GM12878 (cell line): ENCODE data around the gene RAB21. TPM values are rescaled to one million over a fixed set of nuclear protein-coding genes. Genes with fewer than 3 reads are reported as not detected.

Source experiments
- ATAC-seq: fragments of 200-7000 bp; cut with Tn5 transposase; 3 replicates; pipeline ENCODE4 v1.9.1; 2020; ENCODE audit warnings: mild to moderate bottlenecking, moderate library complexity
- BruUV-seq: library from RNA; stranded (reverse); fragments of 400-500 nt; replicated peaks from 2 replicates; lab custom pipeline; 2021; lab: Mats Ljungman, UMichigan
- CTCF ChIA-PET: fragments of 300-600 bp; sonication (Branson Sonifier 250); formaldehyde crosslinking; extraction: SDS; loops from one replicate; lab custom pipeline; 2021; ENCODE audit warnings: inconsistent platforms; lab: Yijun Ruan, JAX
- POLR2A ChIA-PET: fragments of 350-600 bp; formaldehyde crosslinking; extraction: SDS; loops from one replicate; lab custom pipeline; 2021; ENCODE audit warnings: inconsistent platforms; lab: Charles Lee
- RAD21 ChIA-PET: fragments of 300-600 bp; sonication (Branson Sonifier 250); formaldehyde crosslinking; loops from one replicate; lab custom pipeline; 2023; ENCODE audit warnings: antibody characterized with exemption; ENCODE audit not compliant: unreplicated experiment; lab: Charles Lee
- SMC1A ChIA-PET: fragments of 300-600 bp; sonication (Branson Sonifier 250); formaldehyde crosslinking; loops from one replicate; lab custom pipeline; 2023; ENCODE audit not compliant: unreplicated experiment, uncharacterized antibody; lab: Charles Lee
- DNase-seq: peaks from one replicate; pipeline ENCODE4 v3.0.0-alpha.2; 2011; ENCODE audit warnings: low read depth, low spot score
- FAIRE-seq: peaks from 3 replicates; lab custom pipeline; 2011; peaks lifted over from hg19 to GRCh38; lab: Jason Lieb, UNC
- H2AFZ ChIP-seq: 2 replicates; pipeline ENCODE4 v1.6.0; 2011; ENCODE audit warnings: low read depth, low read length, control low read depth; ENCODE audit not compliant: control insufficient read depth
- H3K27ac ChIP-seq: 2 replicates; pipeline ENCODE4 v1.5.1; 2011; ENCODE audit warnings: control low read depth; ENCODE audit not compliant: control insufficient read depth, insufficient read depth
- H3K27me3 ChIP-seq, 2 experiments: replicated peaks in 1 of 2; 2 replicates each; pipeline versions ENCODE4 v1.6.0 to v1.6.1; 2011; ENCODE audit warnings: low read length in 1 of 2; ENCODE audit not compliant: control insufficient read depth in 2 of 2, insufficient read depth in 2 of 2
- H3K36me3 ChIP-seq, 2 experiments: 2 replicates each; pipeline ENCODE4 v1.5.1; 2011; ENCODE audit warnings: low read length in 1 of 2; ENCODE audit not compliant: control insufficient read depth in 2 of 2, insufficient read depth in 2 of 2
- H3K4me1 ChIP-seq: 2 replicates; pipeline ENCODE4 v1.6.1; 2011; ENCODE audit warnings: mild to moderate bottlenecking, low read length, moderate library complexity, mixed read lengths; ENCODE audit not compliant: control insufficient read depth, insufficient read depth
- H3K4me2 ChIP-seq: 2 replicates; pipeline ENCODE4 v1.6.0; 2011; ENCODE audit warnings: control low read depth; ENCODE audit not compliant: control insufficient read depth, insufficient read depth
- H3K4me3 ChIP-seq: fragments of 200-600 bp; sonication (generic); 2 replicates; pipeline ENCODE4 v1.5.1; 2016
- H3K79me2 ChIP-seq: 2 replicates; pipeline ENCODE4 v1.6.0; 2011; ENCODE audit warnings: low read length; ENCODE audit not compliant: control insufficient read depth, insufficient read depth
- H3K9ac ChIP-seq: 2 replicates; pipeline ENCODE4 v1.8.0; 2011; ENCODE audit warnings: low read length, control low read depth, mixed read lengths; ENCODE audit not compliant: control insufficient read depth, insufficient read depth
- H3K9me3 ChIP-seq: replicated peaks from 3 replicates; pipeline ENCODE4 v1.5.1; 2011; ENCODE audit warnings: mild to moderate bottlenecking, low read length; ENCODE audit not compliant: control insufficient read depth, insufficient read depth
- H4K20me1 ChIP-seq: 2 replicates; pipeline ENCODE4 v1.6.0; 2011; ENCODE audit not compliant: control insufficient read depth, insufficient read depth
- BHLHE40 ChIP-seq, 2 experiments: fragments of 450-650 bp in 1 of 2; IDR thresholded peaks; 2 replicates each; pipeline ENCODE4 v1.6.1; 2011 to 2017; ENCODE audit warnings: low read depth in 2 of 2, borderline replicate concordance in 1 of 2, improper control_type of control experiment in 1 of 2, low read length in 1 of 2, mild to moderate bottlenecking in 1 of 2
- FOS ChIP-seq: IDR thresholded peaks from 3 replicates; pipeline ENCODE4 v1.6.1; 2011; ENCODE audit warnings: borderline replicate concordance; ENCODE audit not compliant: insufficient read length; ENCODE audit errors: extremely low read depth
- FOXK2 ChIP-seq: fragments of 450-650 bp; IDR thresholded peaks from 2 replicates; pipeline ENCODE4 v1.6.1; 2017; ENCODE audit warnings: mild to moderate bottlenecking, moderate library complexity
- HSF1 ChIP-seq: fragments of 150-350 bp; IDR thresholded peaks from 2 replicates; pipeline ENCODE4 v1.6.1; 2014; ENCODE audit warnings: mild to moderate bottlenecking, low read depth, low read length
- IRF5 ChIP-seq: fragments of 450-650 bp; IDR thresholded peaks from 2 replicates; pipeline ENCODE4 v1.6.1; 2017; ENCODE audit warnings: borderline replicate concordance
- REST ChIP-seq: IDR thresholded peaks from 2 replicates; pipeline ENCODE4 v1.6.1; 2012; ENCODE audit warnings: mild to moderate bottlenecking, low read depth, low read length
- WGBS: methylation state at CpG from one replicate; pipeline ENCODE4 v1.1.6; 2016; ENCODE audit warnings: low lambda C conversion rate; ENCODE audit not compliant: insufficient replicate concordance, insufficient coverage; ENCODE audit errors: missing lambda C conversion rate; 5-methylcytosine and 5-hydroxymethylcytosine counted together
- in situ Hi-C: fragments of 300-500 bp; cut with MboI; formaldehyde crosslinking; loops from 9 replicates; pipeline ENCODE4 v1.14.3; 2018; ENCODE audit warnings: mixed read lengths
- intact Hi-C: fragments of 100-400 bp; cut with micrococcal nuclease; formaldehyde crosslinking; loops from one replicate; pipeline ENCODE4 v1.14.2; 2022; ENCODE audit not compliant: unreplicated experiment
- polyA plus RNA-seq, 11 experiments: library from polyadenylated mRNA; depleted of rRNA in 4 of 11; unstranded in 6 of 11; stranded (reverse) in 5 of 11; fragments of >200 nt; fragmentation: Nextera tagmentation in 4 of 11; fragmentation: Illumina TruSeq in 1 of 11; extraction: Ambion mirVana in 4 of 11; extraction: Trizol in 1 of 11; gene quantifications; 1 replicate in 1 of 11; 2 replicates in 10 of 11; pipeline versions ENCODE4 v1.2.1 to v1.2.3, GENCODE V29; 2011 to 2016; ENCODE audit warnings: inconsistent platforms in 2 of 11, missing spikeins in 2 of 11, low read depth in 1 of 11
- total RNA-seq, 4 experiments: library from RNA; depleted of rRNA in 3 of 4; stranded (reverse); fragments of >200 nt in 3 of 4; fragmentation: Illumina TruSeq in 1 of 4; extraction: Trizol in 1 of 4; gene quantifications; 2 replicates each; pipeline versions ENCODE4 v1.2.1 to v1.2.3, GENCODE V29; 2013 to 2021

Gene RAB21
- total and polyA plus RNA-seq, 10 of the 15 experiments (the other 5 are each of a cell fraction or from before 2014, with no cell fraction given): 2.8 to 42.8 (median 16.1) TPM

GRCh38 chr12:71838231-71838630 is 83.6 kb downstream of the RAB21 start:
- Histone ChIP-seq H3K36me3 (0 out of 4 replicates have a peak, but pooled peaks cover 0 to 4% of the 10 kb centered on the region in 2 experiments), H3K27me3 (no peaks in the 10 kb centered on the region), H3K9ac (no peak overlapping the region), H3K9me3 (no peaks in the 10 kb centered on the region; the same call in 2 of the 3 replicates), H3K79me2 (peaks cover 37% of the 10 kb centered on the region), H3K27ac (no peak overlapping the region), H3K4me2 (no peak overlapping the region), H3K4me1 (peaks cover 10% of the 10 kb centered on the region; the same call in 1 of the 2 replicates), H4K20me1 (no peaks in the 10 kb centered on the region), H3K4me3 (no peak overlapping the region), H2AFZ (no peak overlapping the region)
- POLR2A ChIA-PET: no interaction called here
- DNase-seq (no peak), FAIRE-seq (no peak), ATAC-seq (no peak)
- intact Hi-C loops (no loop called here), in situ Hi-C loops (no loop called here)
- SMC1A ChIA-PET: interaction anchor here (0.7 to 2.5 kb wide), 4 partner anchors 30 to 82 kb away, joined by 3 to 11 read pairs (median 4); no protein-coding TSS in a partner anchor
- TF ChIP-seq HSF1 (no peak), FOXK2 (no peak), IRF5 (no peak), FOS (no peak), REST (no peak), BHLHE40 (IDR thresholded peaks at IDR 0.05; ENCODE audit: borderline replicate concordance in 1 of 2, low read depth in 2 of 2, low read length in 1 of 2) (no peak)
- WGBS: 90% methylated on average over 6 of the region's 6 CpGs
- no TSS peak for BruUV-seq
- CTCF ChIA-PET: interaction anchor here (1.1 to 1.7 kb wide), 3 partner anchors 8 to 102 kb away, joined by 3 to 10 read pairs (median 4); no protein-coding TSS in a partner anchor
- RAD21 ChIA-PET: interaction anchor here (1.2 kb wide), 1 partner anchor 58 kb away, joined by 3 read pairs; no protein-coding TSS in a partner anchor
